RPMI7951 (cell line): ENCODE data around the gene ATP23. TPM values are rescaled to one million over a fixed set of nuclear protein-coding genes. Genes with fewer than 3 reads are reported as not detected.

Source experiments
- DNase-seq: peaks from one replicate; pipeline ENCODE4 v3.0.0-alpha.2; 2012; ENCODE audit warnings: low read depth
- total RNA-seq: library from RNA; depleted of rRNA; stranded (reverse); fragments of >200 nt; shearing (Covaris generic); gene quantifications from 2 replicates; pipeline ENCODE4 v1.2.3, GENCODE V29; 2014; rRNA removed

Gene ATP23
- 24.0 and 33.1 TPM in 2 replicates for total RNA-seq

- peak; percentile 91 for DNase-seq
Measured at GRCh38 chr12:57941165-57941894, at the start of gene ATP23. TSS of gene ATP23 (plus strand) at chr12:57941567. CDS start at chr12:57941702, 135 bp downstream.

GRCh38 chr12:57892232-57892972 is 49.0 kb upstream of the ATP23 start:
- DNase-seq = no peak

- peak; percentile 89 for DNase-seq
Measured at GRCh38 chr12:57893431-57894353, 47.7 kb upstream of the ATP23 start.

GRCh38 chr12:57894399-57895292 is 46.7 kb upstream of the ATP23 start:
- no peak for DNase-seq

GRCh38 chr12:57895389-57896114 is 45.8 kb upstream of the ATP23 start:
- no peak for DNase-seq

- no peak for DNase-seq
Measured at GRCh38 chr12:57896115-57896433, 45.3 kb upstream of the ATP23 start.

- peak; percentile 67 for DNase-seq
Measured at GRCh38 chr12:57896434-57897201, 44.7 kb upstream of the ATP23 start.

- no peak for DNase-seq
Measured at GRCh38 chr12:57897286-57897974, 43.9 kb upstream of the ATP23 start.

GRCh38 chr12:57898308-57898970 is 42.9 kb upstream of the ATP23 start:
- DNase-seq = no peak

- peak; percentile 80 for DNase-seq
Measured at GRCh38 chr12:57899010-57899662, 42.2 kb upstream of the ATP23 start.

GRCh38 chr12:57902478-57902969 is 38.8 kb upstream of the ATP23 start:
- DNase-seq = no peak

- DNase-seq = no peak
Measured at GRCh38 chr12:57904426-57904825, 36.9 kb upstream of the ATP23 start.

GRCh38 chr12:57904848-57905811 is 36.2 kb upstream of the ATP23 start:
- DNase-seq = peak; percentile 80

GRCh38 chr12:57905812-57906475 is 35.4 kb upstream of the ATP23 start:
- no peak for DNase-seq

GRCh38 chr12:57906821-57907220 is 34.5 kb upstream of the ATP23 start:
- no peak for DNase-seq

GRCh38 chr12:57907281-57907680 is 34.1 kb upstream of the ATP23 start:
- DNase-seq = no peak
